Activated T-cell treated with anti-CD3 and anti-CD28 coated beads, Interleukin-2, amount 50 U/mL, for 72 hours (primary cell): ENCODE measurements around the gene CYP2A7. TPM values are rescaled to one million over a fixed set of nuclear protein-coding genes. Genes with fewer than 3 reads are reported as not detected.
"Not testable (repeated sequence)": the region's sequence is repeated elsewhere in the genome, so short reads cannot be mapped to it uniquely, and the experiment has no call there.

Experiments
- ATAC-seq, 2 donors: fragments of 150-1000 bp; cut with Tn5 transposase; replicated peaks in 1 of 2; 2 replicates each; pipeline ENCODE4 v1.10.0; 2021; ENCODE audit warnings: moderate library complexity in 2 of 2, mild to moderate bottlenecking in 1 of 2
- DNase-seq, 2 donors: peaks; one replicate each; pipeline ENCODE4 v3.0.0; 2021 to 2022; ENCODE audit warnings: mixed read lengths in 1 of 2
- H3K27ac Mint-ChIP-seq: one replicate; pipeline ENCODE4 v1.8.0; 2022; ENCODE audit warnings: mild to moderate bottlenecking, moderate library complexity, mixed read lengths
- H3K27me3 Mint-ChIP-seq: one replicate; pipeline ENCODE4 v1.8.0; 2022; ENCODE audit warnings: low read depth, mixed read lengths
- H3K36me3 Mint-ChIP-seq, 2 donors: one replicate each; pipeline ENCODE4 v1.8.0; 2022; ENCODE audit warnings: mixed read lengths in 2 of 2, mild to moderate bottlenecking in 1 of 2; ENCODE audit not compliant: insufficient read depth in 2 of 2
- H3K4me1 Mint-ChIP-seq: one replicate; pipeline ENCODE4 v1.8.0; 2022; ENCODE audit warnings: low read depth, mixed read lengths
- H3K4me3 Mint-ChIP-seq, 2 donors: one replicate each; pipeline ENCODE4 v1.8.0; 2022; ENCODE audit warnings: mild to moderate bottlenecking in 2 of 2, mixed read lengths in 2 of 2, moderate library complexity in 2 of 2
- H3K9me3 Mint-ChIP-seq, 2 donors: one replicate each; pipeline ENCODE4 v1.8.0; 2022; ENCODE audit warnings: mixed read lengths in 2 of 2
- total RNA-seq, 2 donors: library from RNA; stranded (reverse); gene quantifications; one replicate each; pipeline ENCODE4 v1.2.3, GENCODE V29; 2022

Gene CYP2A7
- total RNA-seq, 2 donors from 2014 or later: not detected

DNA sequence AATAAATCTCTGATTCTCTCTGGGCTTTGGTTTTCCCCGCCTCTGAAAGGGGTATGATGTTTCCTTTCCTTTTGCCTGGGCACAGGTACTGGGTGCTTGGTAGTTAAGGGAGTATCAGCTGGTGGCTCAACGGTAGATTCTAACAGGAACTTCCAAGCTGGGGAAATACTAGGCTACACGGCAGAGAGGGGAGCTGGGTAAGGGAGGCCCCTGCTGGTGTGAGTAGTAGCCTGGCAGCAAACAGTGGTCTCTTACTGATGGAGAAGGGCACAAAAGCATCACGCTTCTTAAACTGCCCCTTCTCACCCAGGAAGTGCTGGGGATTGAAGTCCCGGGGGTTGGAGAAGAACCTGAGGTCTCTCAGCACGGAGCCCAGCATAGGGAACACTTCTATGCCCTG lies 26.9 kb upstream of the CYP2A7 start:
- peaks cover 10% of the 10 kb centered on the region for H3K4me1 Mint-ChIP-seq
- peaks cover 2 to 4% of the 10 kb centered on the region in 2 donors for H3K9me3 Mint-ChIP-seq
- H3K36me3 Mint-ChIP-seq: peaks cover 2 to 3% of the 10 kb centered on the region in 2 donors
- no peak for DNase-seq
- ATAC-seq: no peak
- no peak overlapping the region for H3K27ac Mint-ChIP-seq
- peaks cover 28% of the 10 kb centered on the region for H3K27me3 Mint-ChIP-seq
- H3K4me3 Mint-ChIP-seq: peak overlapping the region in 1 of 2 donors; percentile 72

- Mint-ChIP-seq H3K4me1 (peaks cover 10% of the 10 kb centered on the region), H3K27me3 (peaks cover 21% of the 10 kb centered on the region), H3K27ac (no peak overlapping the region), H3K9me3 (peaks cover 0 to 2% of the 10 kb centered on the region in 2 donors), H3K4me3 (peak overlapping the region; percentile 47 to 72), H3K36me3 (peaks cover 0 to 3% of the 10 kb centered on the region in 2 donors)
- ATAC-seq (peak; percentile 73 to 80), DNase-seq (peak; percentile 59 to 62)
Measured at GRCh38 chr19:40907968-40908735, 26.1 kb upstream of the CYP2A7 start.

GRCh38 chr19:40906512-40906911 lies 24.5 kb upstream of the CYP2A7 start:
- H3K27me3 Mint-ChIP-seq: peaks cover 25% of the 10 kb centered on the region
- ATAC-seq (no peak), DNase-seq (no peak)
- H3K27ac Mint-ChIP-seq: no peak overlapping the region
- H3K4me3 Mint-ChIP-seq: no peak overlapping the region
- peaks cover 10% of the 10 kb centered on the region for H3K4me1 Mint-ChIP-seq
- H3K9me3 Mint-ChIP-seq: peaks cover 0 to 2% of the 10 kb centered on the region in 2 donors
- no peaks in the 10 kb centered on the region for H3K36me3 Mint-ChIP-seq

DNA sequence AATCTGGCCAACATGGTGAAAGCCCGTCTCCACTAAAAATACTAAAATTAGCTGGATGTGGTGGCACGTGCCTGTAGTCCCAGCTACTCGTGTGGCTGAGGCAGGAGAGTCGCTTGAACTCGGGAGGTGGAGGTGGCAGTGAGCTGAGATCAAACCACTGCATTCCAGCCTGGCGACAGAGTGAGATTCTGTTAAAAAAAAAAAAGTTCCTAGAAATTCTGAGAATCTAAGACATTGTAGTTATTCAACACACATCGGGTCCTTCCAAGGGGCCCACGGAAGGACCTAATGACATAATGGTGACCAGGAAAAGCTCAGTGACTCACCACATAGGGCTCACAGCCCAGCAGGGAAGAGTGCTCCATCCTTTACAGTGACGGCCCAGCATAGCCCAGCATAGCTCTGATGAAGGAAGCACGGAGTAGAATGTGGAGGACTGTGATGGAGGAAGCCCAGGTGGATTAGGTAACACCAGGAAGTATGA lies 22.7 kb upstream of the CYP2A7 start:
- not testable (repeated sequence) for H3K9me3 Mint-ChIP-seq

GRCh38 chr19:40901975-40902750 lies 20.1 kb upstream of the CYP2A7 start:
- not testable (repeated sequence) for H3K4me3 Mint-ChIP-seq, H3K36me3 Mint-ChIP-seq, H3K9me3 Mint-ChIP-seq, ATAC-seq, DNase-seq, H3K27ac Mint-ChIP-seq
- Mint-ChIP-seq H3K27me3 (peaks cover 17% of the 10 kb centered on the region), H3K4me1 (peaks cover 29% of the 10 kb centered on the region)

More for the DNA sequence above, 22.7 kb upstream of the CYP2A7 start:
- ATAC-seq, DNase-seq, H3K27ac Mint-ChIP-seq, H3K36me3 Mint-ChIP-seq, H3K4me3 Mint-ChIP-seq: not testable (repeated sequence)
- peaks cover 29% of the 10 kb centered on the region for H3K27me3 Mint-ChIP-seq
- H3K4me1 Mint-ChIP-seq: peaks cover 22% of the 10 kb centered on the region

DNA sequence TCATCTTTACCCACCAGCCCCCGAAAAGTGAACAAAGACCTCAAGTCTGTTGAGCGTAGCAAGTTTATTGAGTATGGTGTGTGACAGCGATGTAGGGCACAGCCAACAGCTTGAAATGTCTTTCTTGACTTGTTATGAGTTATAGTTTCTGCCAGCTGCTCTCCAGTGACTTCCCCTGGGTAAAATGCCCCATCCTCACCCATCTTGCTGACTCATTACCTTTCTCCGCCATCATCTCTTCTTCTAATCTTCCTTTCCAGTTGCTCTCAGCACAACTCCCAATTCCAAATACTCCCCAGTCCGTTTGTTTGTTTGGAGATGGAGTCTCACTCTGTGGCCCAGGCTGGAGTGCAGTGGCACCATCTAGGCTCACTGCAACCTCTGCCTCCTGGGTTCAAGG lies 18.5 kb upstream of the CYP2A7 start:
- Mint-ChIP-seq H3K4me1 (peaks cover 43% of the 10 kb centered on the region), H3K27me3 (peaks cover 19% of the 10 kb centered on the region)
- H3K36me3 Mint-ChIP-seq, ATAC-seq, H3K4me3 Mint-ChIP-seq, H3K9me3 Mint-ChIP-seq, H3K27ac Mint-ChIP-seq, DNase-seq: not testable (repeated sequence)

DNA sequence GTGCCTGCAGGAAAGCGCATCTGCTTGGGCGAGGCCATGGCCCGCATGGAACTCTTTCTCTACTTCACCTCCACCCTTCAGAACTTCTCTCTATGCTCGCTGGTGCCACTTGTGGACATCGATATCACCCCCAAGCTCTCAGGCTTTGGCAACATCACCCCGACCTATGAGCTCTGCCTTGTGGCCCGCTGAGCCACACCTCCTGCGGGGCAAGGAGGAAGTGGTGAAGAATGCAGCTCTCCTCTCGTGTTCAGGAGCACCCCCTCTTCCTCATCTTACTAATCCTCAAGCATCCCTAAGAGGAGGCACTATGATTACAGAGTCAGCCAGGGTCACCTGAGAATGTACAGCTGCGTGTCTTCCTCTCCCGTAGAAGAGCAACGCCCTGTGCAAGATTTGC lies 17.9 kb upstream of the CYP2A7 start:
- H3K4me3 Mint-ChIP-seq: peak overlapping the region; percentile 36 to 48
- H3K36me3 Mint-ChIP-seq, H3K9me3 Mint-ChIP-seq, H3K27ac Mint-ChIP-seq: not testable (repeated sequence)
- peak; percentile 29 to 47 for DNase-seq
- H3K27me3 Mint-ChIP-seq: peaks cover 20% of the 10 kb centered on the region
- H3K4me1 Mint-ChIP-seq: peaks cover 43% of the 10 kb centered on the region
- ATAC-seq: peak; percentile 65 to 67

GRCh38 chr19:40896843-40897789 lies 15.1 kb upstream of the CYP2A7 start:
- H3K27ac Mint-ChIP-seq, H3K36me3 Mint-ChIP-seq, H3K9me3 Mint-ChIP-seq: not testable (repeated sequence)
- DNase-seq (peak; percentile 12 to 28), ATAC-seq (peak; percentile 94 to 95)
- H3K27me3 Mint-ChIP-seq: peaks cover 32% of the 10 kb centered on the region
- H3K4me3 Mint-ChIP-seq: peak overlapping the region in 1 of 2 donors; percentile 5
- peaks cover 43% of the 10 kb centered on the region for H3K4me1 Mint-ChIP-seq

- no peak overlapping the region for H3K27ac Mint-ChIP-seq
- no peaks in the 10 kb centered on the region for H3K9me3 Mint-ChIP-seq
- H3K36me3 Mint-ChIP-seq: peaks cover 0 to 2% of the 10 kb centered on the region in 2 donors
- no peak overlapping the region for H3K4me3 Mint-ChIP-seq
- no peak for DNase-seq
- H3K27me3 Mint-ChIP-seq: peaks cover 33% of the 10 kb centered on the region
- H3K4me1 Mint-ChIP-seq: peaks cover 43% of the 10 kb centered on the region
- ATAC-seq: no peak
Measured at GRCh38 chr19:40896418-40896796, 14.4 kb upstream of the CYP2A7 start.

DNA sequence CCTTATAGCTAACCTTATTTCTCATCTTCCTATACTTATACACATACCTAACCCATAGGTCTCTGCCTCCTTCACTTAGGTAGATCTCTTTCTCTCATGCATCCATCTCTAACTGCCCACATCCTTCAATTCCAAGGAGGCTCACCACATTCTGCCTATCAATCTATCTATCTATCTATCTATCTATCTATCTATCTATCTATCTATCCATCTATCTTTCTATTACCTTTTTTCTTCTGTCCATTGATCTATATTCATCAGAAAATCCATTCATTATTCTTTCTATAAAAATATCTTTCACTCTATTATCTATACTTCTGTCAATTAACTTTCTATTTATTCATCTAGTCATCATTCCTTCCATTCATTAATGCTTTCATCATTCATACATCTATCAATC lies 11.1 kb upstream of the CYP2A7 start:
- ATAC-seq: no peak

GRCh38 chr19:40889366-40889765 lies 7.3 kb upstream of the CYP2A7 start:
- no peak for ATAC-seq
- Mint-ChIP-seq H3K4me1 (no peaks in the 10 kb centered on the region), H3K27ac (no peak overlapping the region), H3K4me3 (no peak overlapping the region), H3K27me3 (peaks cover 27% of the 10 kb centered on the region), H3K36me3 (no peaks in the 10 kb centered on the region), H3K9me3 (no peaks in the 10 kb centered on the region)
- DNase-seq: no peak

More for the DNA sequence above, 11.1 kb upstream of the CYP2A7 start:
- no peaks in the 10 kb centered on the region for H3K9me3 Mint-ChIP-seq
- peaks cover 24% of the 10 kb centered on the region for H3K4me1 Mint-ChIP-seq
- H3K36me3 Mint-ChIP-seq: peaks cover 0 to 2% of the 10 kb centered on the region in 2 donors
- peak overlapping the region; percentile 41 for H3K27ac Mint-ChIP-seq
- DNase-seq: no peak
- H3K4me3 Mint-ChIP-seq: no peak overlapping the region
- peaks cover 39% of the 10 kb centered on the region for H3K27me3 Mint-ChIP-seq

- no peaks in the 10 kb centered on the region for H3K9me3 Mint-ChIP-seq
- no peak overlapping the region for H3K4me3 Mint-ChIP-seq
- H3K4me1 Mint-ChIP-seq: no peaks in the 10 kb centered on the region
- ATAC-seq: no peak
- H3K27ac Mint-ChIP-seq: no peak overlapping the region
- peaks cover 20% of the 10 kb centered on the region for H3K27me3 Mint-ChIP-seq
- H3K36me3 Mint-ChIP-seq: no peaks in the 10 kb centered on the region
- DNase-seq: no peak
Measured at GRCh38 chr19:40888191-40888590, 6.2 kb upstream of the CYP2A7 start.
